ENCODE data around the gene KDM2B.

GRCh38 chr12:121484967-121485366 lies 95.9 kb downstream of the KDM2B start:
- TF ChIP-seq NFYA (IDR thresholded peaks at IDR 0.05; ENCODE audit: borderline replicate concordance, low read depth, low read length) = no peak
- TF ChIP-seq CTCF (IDR thresholded peaks at IDR 0.05 in 2 of 3, conservative IDR thresholded peaks at IDR 0.05 in 1 of 3; ENCODE audit: control insufficient read depth in 2 of 3, extremely low read depth in 1 of 3, insufficient read depth in 1 of 3, low read depth in 3 of 3, low read length in 3 of 3) = no peak

Data from GM12878 (cell line).